Activated naive CD4-positive, alpha-beta T cell treated with anti-CD3 and anti-CD28 coated beads for 36 hours (primary cell): Measurements from ENCODE around the gene RPS6KA4. TPM values are rescaled to one million over a fixed set of nuclear protein-coding genes. Genes with fewer than 3 reads are reported as not detected.
A peak's percentile ranks its signal among the peaks of the same experiment; 100 is the strongest.
"Not testable (repeated sequence)": the region's sequence is repeated elsewhere in the genome, so short reads cannot be mapped to it uniquely, and the experiment has no call there.

Experiments
- CTCF ChIA-PET: fragments of 350-600 bp; sonication (Branson Sonifier 250); formaldehyde crosslinking; loops from one replicate; lab custom pipeline; 2021; ENCODE audit warnings: antibody characterized with exemption; lab: Charles Lee
- DNase-seq: peaks from one replicate; pipeline ENCODE4 v3.0.0-alpha.2; 2020
- H3K27ac Mint-ChIP-seq: one replicate; pipeline ENCODE4 v1.8.0; 2021; ENCODE audit warnings: mild to moderate bottlenecking, mixed read lengths
- H3K27me3 Mint-ChIP-seq: one replicate; pipeline ENCODE4 v1.8.0; 2021; ENCODE audit warnings: low read depth, mixed read lengths
- H3K36me3 Mint-ChIP-seq: one replicate; pipeline ENCODE4 v1.8.0; 2021; ENCODE audit warnings: low read depth, mixed read lengths
- H3K4me1 Mint-ChIP-seq: one replicate; pipeline ENCODE4 v1.8.0; 2021; ENCODE audit warnings: low read depth, mixed read lengths
- H3K4me3 Mint-ChIP-seq: one replicate; pipeline ENCODE4 v1.8.0; 2021; ENCODE audit warnings: mild to moderate bottlenecking, moderate library complexity, mixed read lengths
- H3K9me3 Mint-ChIP-seq: one replicate; pipeline ENCODE4 v1.8.0; 2021; ENCODE audit warnings: mixed read lengths
- intact Hi-C: fragments of 100-400 bp; cut with micrococcal nuclease; formaldehyde crosslinking; loops from one replicate; pipeline ENCODE4 v1.15.1; 2023
- total RNA-seq, 2 experiments: library from RNA; stranded (reverse); gene quantifications; one replicate each; pipeline ENCODE4 v1.2.3, GENCODE V29; 2021

RPS6KA4 gene
- 10 to 100 TPM; 19.1 to 21.3 TPM for total RNA-seq

GRCh38 chr11:64358907-64359711 is at the start of gene RPS6KA4:
Gene RPS6KA4 (plus strand): TSS chr11:64359162. CDS start chr11:64359236, 74 bp downstream.
- intact Hi-C loops = loop anchor here (2.0 to 5.0 kb wide), 3 partner anchors 90 to 363 kb away; partner anchors contain the start of genes NRXN2 and STIP1
- no peaks in the 10 kb centered on the region for H3K9me3 Mint-ChIP-seq
- CTCF ChIA-PET = interaction anchor here (0.7 to 2.2 kb wide), 10 partner anchors 10 to 330 kb away, joined by 3 to 7 read pairs (median 4); partner anchors contain the start of genes PRDX5 and TRMT112
- DNase-seq = peak; percentile 60
- H3K27ac Mint-ChIP-seq = peak within 1 kb of the TSS; percentile 34
- peaks cover 41% of the 10 kb centered on the region for H3K4me1 Mint-ChIP-seq
- H3K36me3 Mint-ChIP-seq = peaks cover 14% of the 10 kb centered on the region
- H3K4me3 Mint-ChIP-seq = peak within 1 kb of the TSS; percentile 91
- H3K27me3 Mint-ChIP-seq = no peaks in the 10 kb centered on the region

- intact Hi-C loops = no loop called here
Observed at GRCh38 chr11:64312947-64313346, 46.0 kb upstream of the RPS6KA4 start.

DNA sequence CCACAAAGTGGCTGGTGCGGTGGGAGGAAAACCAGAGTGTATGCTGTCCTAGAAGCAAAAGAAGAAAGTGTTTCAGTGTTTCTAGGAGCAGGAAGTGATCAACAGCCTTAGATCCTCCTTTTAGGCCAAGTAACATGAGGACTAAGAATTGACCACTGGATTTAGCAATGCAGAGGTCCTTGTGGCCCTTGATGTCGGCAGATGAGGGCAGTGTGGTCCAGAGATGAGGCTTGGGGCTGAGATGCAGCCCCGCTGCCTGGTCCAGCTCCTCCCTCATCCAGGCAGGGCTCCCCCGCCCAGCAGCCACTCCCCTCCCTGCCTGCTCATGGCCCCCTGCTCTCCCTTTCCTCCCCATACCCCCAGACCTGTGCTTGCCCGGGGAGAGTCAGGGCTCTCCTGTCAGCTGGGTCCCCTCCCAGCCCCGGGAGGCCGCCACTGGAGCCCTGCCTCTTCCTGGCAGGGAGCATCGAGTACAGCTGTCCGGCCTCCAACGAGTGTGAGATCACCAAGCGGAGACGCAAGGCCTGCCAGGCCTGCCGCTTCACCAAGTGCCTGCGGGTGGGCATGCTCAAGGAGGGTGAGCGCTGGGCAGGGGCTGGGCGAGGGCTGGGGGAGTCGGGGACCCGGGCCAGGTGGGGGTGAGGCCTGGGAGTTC is 45.3 kb upstream of the RPS6KA4 start:
- H3K36me3 Mint-ChIP-seq = peaks cover 14% of the 10 kb centered on the region
- H3K27me3 Mint-ChIP-seq = no peaks in the 10 kb centered on the region
- no peaks in the 10 kb centered on the region for H3K9me3 Mint-ChIP-seq
- H3K4me3 Mint-ChIP-seq = no peak overlapping the region
- peaks cover 36% of the 10 kb centered on the region for H3K4me1 Mint-ChIP-seq
- peak overlapping the region; percentile 25 for H3K27ac Mint-ChIP-seq
- DNase-seq = no peak
- intact Hi-C loops = no loop called here
- CTCF ChIA-PET = interaction anchor here (1.2 to 2.2 kb wide), 2 partner anchors 41 to 109 kb away, joined by 3 to 7 read pairs; no protein-coding TSS in a partner anchor

More at GRCh38 chr11:64312947-64313346, 46.0 kb upstream of the RPS6KA4 start:
- CTCF ChIA-PET = interaction anchor here (1.2 to 2.2 kb wide), 2 partner anchors 42 to 109 kb away, joined by 3 to 7 read pairs; no protein-coding TSS in a partner anchor
- peaks cover 35% of the 10 kb centered on the region for H3K4me1 Mint-ChIP-seq
- no peak for DNase-seq
- no peaks in the 10 kb centered on the region for H3K9me3 Mint-ChIP-seq
- H3K36me3 Mint-ChIP-seq = peaks cover 12% of the 10 kb centered on the region
- H3K27ac Mint-ChIP-seq = peak overlapping the region; percentile 25
- H3K4me3 Mint-ChIP-seq = no peak overlapping the region
- no peaks in the 10 kb centered on the region for H3K27me3 Mint-ChIP-seq

- H3K9me3 Mint-ChIP-seq = no peaks in the 10 kb centered on the region
- peaks cover 38% of the 10 kb centered on the region for H3K4me1 Mint-ChIP-seq
- DNase-seq = no peak
- no peaks in the 10 kb centered on the region for H3K27me3 Mint-ChIP-seq
- H3K27ac Mint-ChIP-seq = no peak overlapping the region
- intact Hi-C loops = no loop called here
- H3K36me3 Mint-ChIP-seq = peaks cover 14% of the 10 kb centered on the region
- no peak overlapping the region for H3K4me3 Mint-ChIP-seq
- CTCF ChIA-PET = interaction anchor here (2.2 kb wide), 1 partner anchor 40 kb away, joined by 7 read pairs; no protein-coding TSS in a partner anchor
Observed at GRCh38 chr11:64314146-64314804, 44.7 kb upstream of the RPS6KA4 start.

DNA sequence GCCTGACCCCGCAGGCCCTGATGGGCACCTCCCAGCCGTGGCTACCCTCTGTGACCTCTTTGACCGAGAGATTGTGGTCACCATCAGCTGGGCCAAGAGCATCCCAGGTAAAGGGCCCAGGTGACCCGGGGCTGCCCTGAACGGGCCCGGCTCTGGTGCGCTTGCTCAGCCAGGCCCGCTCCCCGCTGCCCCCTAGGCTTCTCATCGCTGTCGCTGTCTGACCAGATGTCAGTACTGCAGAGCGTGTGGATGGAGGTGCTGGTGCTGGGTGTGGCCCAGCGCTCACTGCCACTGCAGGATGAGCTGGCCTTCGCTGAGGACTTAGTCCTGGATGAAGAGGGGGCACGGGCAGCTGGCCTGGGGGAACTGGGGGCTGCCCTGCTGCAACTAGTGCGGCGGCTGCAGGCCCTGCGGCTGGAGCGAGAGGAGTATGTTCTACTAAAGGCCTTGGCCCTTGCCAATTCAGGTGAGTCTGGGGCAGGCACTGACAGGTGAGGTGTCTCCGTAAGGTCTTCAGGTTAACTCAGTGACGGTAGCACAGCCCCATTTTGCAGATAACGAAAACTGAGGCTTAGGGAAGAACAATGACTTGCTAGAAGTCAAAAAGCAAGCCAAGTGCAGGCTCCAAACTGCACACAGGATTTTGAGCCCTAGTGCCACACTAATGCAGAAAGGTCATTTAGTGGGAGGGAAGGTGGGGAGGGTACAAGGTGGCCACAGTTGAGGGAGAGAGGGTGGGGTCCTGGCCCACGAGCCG is 44.0 kb upstream of the RPS6KA4 start:
- Mint-ChIP-seq H3K27me3 (no peaks in the 10 kb centered on the region), H3K4me1 (peaks cover 38% of the 10 kb centered on the region), H3K36me3 (peaks cover 14% of the 10 kb centered on the region), H3K4me3 (no peak overlapping the region), H3K9me3 (no peaks in the 10 kb centered on the region), H3K27ac (no peak overlapping the region)
- DNase-seq = no peak
- CTCF ChIA-PET = no interaction called here
- intact Hi-C loops = no loop called here

DNA sequence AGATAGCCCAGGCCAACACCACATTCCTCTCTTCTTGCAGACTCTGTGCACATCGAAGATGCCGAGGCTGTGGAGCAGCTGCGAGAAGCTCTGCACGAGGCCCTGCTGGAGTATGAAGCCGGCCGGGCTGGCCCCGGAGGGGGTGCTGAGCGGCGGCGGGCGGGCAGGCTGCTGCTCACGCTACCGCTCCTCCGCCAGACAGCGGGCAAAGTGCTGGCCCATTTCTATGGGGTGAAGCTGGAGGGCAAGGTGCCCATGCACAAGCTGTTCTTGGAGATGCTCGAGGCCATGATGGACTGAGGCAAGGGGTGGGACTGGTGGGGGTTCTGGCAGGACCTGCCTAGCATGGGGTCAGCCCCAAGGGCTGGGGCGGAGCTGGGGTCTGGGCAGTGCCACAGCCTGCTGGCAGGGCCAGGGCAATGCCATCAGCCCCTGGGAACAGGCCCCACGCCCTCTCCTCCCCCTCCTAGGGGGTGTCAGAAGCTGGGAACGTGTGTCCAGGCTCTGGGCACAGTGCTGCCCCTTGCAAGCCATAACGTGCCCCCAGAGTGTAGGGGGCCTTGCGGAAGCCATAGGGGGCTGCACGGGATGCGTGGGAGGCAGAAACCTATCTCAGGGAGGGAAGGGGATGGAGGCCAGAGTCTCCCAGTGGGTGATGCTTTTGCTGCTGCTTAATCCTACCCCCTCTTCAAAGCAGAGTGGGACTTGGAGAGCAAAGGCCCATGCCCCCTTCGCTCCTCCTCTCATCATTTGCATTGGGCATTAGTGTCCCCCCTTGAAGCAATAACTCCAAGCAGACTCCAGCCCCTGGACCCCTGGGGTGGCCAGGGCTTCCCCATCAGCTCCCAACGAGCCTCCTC is 43.1 kb upstream of the RPS6KA4 start:
- H3K9me3 Mint-ChIP-seq, intact Hi-C loops, DNase-seq, H3K27me3 Mint-ChIP-seq: not testable (repeated sequence)
- peaks cover 15% of the 10 kb centered on the region for H3K36me3 Mint-ChIP-seq
- H3K4me1 Mint-ChIP-seq = peaks cover 39% of the 10 kb centered on the region
- peak overlapping the region; percentile 99 for H3K27ac Mint-ChIP-seq
- CTCF ChIA-PET = interaction anchor here (2.2 to 3.8 kb wide), 2 partner anchors 14 to 25 kb away, joined by 11 to 18 read pairs; partner anchors contain the start of gene CCDC88B
- H3K4me3 Mint-ChIP-seq = peak overlapping the region; percentile 94

GRCh38 chr11:64316672-64317324 is 42.2 kb upstream of the RPS6KA4 start:
- Mint-ChIP-seq H3K27me3 (no peaks in the 10 kb centered on the region), H3K9me3 (no peaks in the 10 kb centered on the region), H3K4me3 (peak overlapping the region; percentile 94), H3K36me3 (peaks cover 21% of the 10 kb centered on the region), H3K4me1 (peaks cover 40% of the 10 kb centered on the region), H3K27ac (peak overlapping the region; percentile 99)
- intact Hi-C loops = loop anchor here (1.0 kb wide), 4 partner anchors 11 to 337 kb away; partner anchors contain the start of genes ESRRA and FKBP2
- CTCF ChIA-PET = interaction anchor here (0.8 to 3.8 kb wide), 13 partner anchors 10 to 44 kb away, joined by 3 to 22 read pairs (median 9); partner anchors contain the start of genes CCDC88B and RPS6KA4
- DNase-seq = peak; percentile 46

DNA sequence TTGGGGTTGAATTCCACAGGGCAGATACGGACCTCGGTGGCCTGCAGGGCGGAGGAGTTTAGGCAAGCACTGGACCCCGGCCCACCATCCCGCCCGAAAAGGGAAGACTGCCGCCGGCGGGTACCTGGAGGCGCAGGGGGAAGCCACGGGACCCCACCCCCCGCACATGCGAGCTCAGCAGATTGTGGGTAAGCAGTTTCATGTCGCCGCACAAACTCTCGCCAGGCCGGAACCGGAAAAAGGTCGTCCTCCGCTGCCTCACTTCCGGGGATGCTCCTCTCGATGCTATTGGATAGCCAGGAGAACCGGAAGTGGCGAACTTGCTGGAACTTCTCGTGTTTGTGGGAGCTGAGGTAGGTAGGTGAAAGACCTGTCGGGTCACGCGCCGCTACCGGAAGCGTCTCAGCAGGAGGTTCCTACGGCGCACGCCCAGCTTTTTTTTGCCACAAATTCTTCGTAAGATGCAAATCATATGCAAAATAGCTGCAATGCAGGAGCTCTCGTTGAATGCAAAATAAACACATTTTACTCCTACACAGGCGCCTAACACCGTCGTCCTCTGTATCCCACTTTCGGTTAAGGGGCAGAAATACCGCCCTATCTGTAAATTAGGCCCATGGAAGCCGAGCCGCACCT is 41.5 kb upstream of the RPS6KA4 start, which contains the start of gene TRMT112:
TRMT112 (minus strand) TSS at position 235 of the 636 bp plus-strand sequence; CDS start at position 202, 33 bp downstream.
- intact Hi-C loops = loop anchor here (1.0 kb wide), 4 partner anchors 12 to 336 kb away; partner anchors contain the start of genes ESRRA and FKBP2
- Mint-ChIP-seq H3K36me3 (peaks cover 21% of the 10 kb centered on the region), H3K9me3 (no peaks in the 10 kb centered on the region), H3K27ac (peak within 1 kb of the TSS; percentile 99), H3K27me3 (no peaks in the 10 kb centered on the region), H3K4me3 (peak within 1 kb of the TSS; percentile 94), H3K4me1 (peaks cover 37% of the 10 kb centered on the region)
- peak; percentile 98 for DNase-seq
- CTCF ChIA-PET = interaction anchor here (0.6 to 3.8 kb wide), 22 partner anchors 10 to 455 kb away, joined by 3 to 22 read pairs (median 6); partner anchors contain the start of genes CCDC88B, FKBP2 and RPS6KA4

GRCh38 chr11:64317961-64318765 is 40.8 kb upstream of the RPS6KA4 start, which contains the start of gene PRDX5:
Gene PRDX5 (plus strand): TSS chr11:64318121. CDS start chr11:64318216, 95 bp downstream.
- peak within 1 kb of the TSS; percentile 94 for H3K4me3 Mint-ChIP-seq
- CTCF ChIA-PET = interaction anchor here (0.6 to 3.8 kb wide), 23 partner anchors 9 to 455 kb away, joined by 3 to 22 read pairs (median 5); partner anchors contain the start of genes CCDC88B, FKBP2 and RPS6KA4
- H3K27me3 Mint-ChIP-seq = no peaks in the 10 kb centered on the region
- peaks cover 21% of the 10 kb centered on the region for H3K36me3 Mint-ChIP-seq
- no peaks in the 10 kb centered on the region for H3K9me3 Mint-ChIP-seq
- peak within 1 kb of the TSS; percentile 99 for H3K27ac Mint-ChIP-seq
- peaks cover 33% of the 10 kb centered on the region for H3K4me1 Mint-ChIP-seq
- DNase-seq = peak; percentile 94
- intact Hi-C loops = loop anchor here (1.0 kb wide), 8 partner anchors 13 to 335 kb away; partner anchors contain the start of genes CCDC88B, ESRRA, FKBP2 and GPR137
